Stimulated activated CD4-positive, alpha-beta T cell treated with anti-CD3 and anti-CD28 coated beads, Interleukin-2, amount 100 ng/mL, for 24 hours (primary cell): ENCODE results near the gene SORCS1.

ENCODE experiments used
- DNase-seq, 2 donors: peaks; one replicate each; pipeline ENCODE4 v3.0.0-alpha.2; 2020

SORCS1 gene

DNA sequence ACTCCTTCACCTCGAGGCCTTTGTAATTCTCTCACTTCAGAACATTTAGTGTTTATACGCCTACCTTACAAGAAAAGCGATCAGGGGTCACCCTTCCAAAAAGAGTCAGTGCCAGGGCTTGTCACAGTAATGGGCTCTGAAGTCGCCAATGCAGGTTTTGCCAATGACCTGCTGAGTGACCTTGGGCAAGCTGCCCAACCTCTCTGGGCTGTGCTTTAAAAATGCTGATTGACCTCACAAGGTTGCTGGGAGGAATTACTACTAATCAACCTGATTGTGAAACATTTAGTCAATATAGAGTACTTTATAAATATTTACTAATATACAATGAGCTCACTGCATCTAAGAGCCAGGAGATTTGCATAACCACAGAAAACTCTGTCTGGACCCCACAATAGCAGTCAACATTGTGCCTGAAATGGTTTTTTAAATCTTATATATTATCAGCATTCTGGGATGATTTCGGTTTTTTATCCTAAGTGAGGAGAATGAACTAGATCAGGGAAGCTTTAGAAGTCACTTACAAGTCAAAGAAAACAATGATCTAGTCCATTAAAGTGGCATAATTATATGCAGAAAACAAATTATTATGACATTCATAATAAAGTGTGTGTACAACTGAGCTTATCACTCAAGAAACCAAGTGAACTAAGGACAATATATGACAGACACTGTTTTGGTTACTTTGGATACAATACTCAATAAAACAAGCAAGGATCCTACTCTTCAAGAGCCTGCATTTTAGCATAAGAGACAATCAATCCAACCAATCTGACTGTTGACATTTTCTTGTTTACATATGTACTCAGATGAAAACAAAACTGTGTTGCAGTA, 290.5 kb downstream of the SORCS1 start:
- DNase-seq, result no peak

DNA sequence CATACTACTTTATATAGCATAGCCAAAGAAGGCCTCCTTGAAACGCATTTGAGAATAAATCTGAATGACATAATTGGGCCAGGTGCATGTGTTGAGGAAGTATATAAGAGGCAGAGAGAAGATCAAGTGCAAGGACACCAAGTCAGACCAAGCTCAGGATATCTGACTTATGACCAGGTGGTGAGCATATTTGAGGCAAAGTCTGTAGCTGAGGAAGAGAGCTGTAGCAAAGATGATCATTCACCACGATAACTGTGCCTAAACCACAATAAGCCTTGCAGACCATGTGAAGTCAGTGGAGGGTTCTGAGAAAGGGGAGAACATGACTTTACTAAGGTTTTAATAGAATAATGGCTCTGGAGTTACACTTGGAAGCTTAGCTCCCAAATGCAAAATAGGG, 292.3 kb downstream of the SORCS1 start:
- DNase-seq, result no peak

DNA sequence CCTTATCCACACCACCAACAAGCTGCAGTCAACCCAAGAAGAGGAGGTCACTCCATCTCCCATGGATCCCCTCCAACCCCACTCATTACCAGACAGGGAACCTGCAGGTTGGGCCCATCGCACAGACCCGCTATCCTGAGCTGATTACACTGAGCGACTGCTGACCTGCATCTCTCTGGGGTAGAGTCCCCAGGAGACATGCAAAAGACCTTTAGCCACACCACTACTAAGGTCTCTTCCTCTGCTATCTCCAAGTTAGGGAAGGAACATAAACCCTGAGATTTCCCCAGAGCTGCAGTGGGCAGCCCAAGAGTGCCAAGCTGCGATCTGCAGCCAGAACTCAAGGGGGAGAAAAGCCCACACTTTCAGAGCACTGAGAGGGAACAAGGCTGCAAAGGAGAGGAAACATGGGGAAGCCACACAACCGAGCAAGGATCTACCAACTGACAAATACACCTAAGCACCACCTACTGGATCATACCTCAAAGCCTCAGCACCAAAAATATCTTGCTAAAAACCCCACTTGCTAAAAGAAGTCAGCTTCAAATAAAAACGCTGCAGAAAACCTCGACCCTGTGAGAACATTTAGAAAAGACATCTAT, 298.2 kb downstream of the SORCS1 start:
- DNase-seq, result no peak

DNA sequence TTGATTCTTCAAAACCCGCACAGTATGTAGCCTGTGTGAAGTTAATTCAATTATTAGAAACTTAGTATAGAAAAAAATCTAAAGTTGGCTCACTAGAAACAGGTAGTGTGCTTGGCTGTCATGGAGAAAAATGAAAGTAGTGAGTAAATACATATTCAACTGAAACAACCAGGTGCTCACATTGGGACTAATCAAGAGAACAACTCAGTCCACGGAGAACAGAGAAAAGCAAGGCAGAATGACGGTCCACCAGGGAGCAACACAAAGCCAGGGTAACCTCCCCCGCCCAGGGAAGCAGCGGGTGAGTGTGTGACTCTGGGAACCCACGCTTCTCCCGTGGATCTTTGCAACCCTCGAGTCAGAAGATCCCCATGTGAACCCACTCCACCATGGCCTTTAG, 300.5 kb downstream of the SORCS1 start:
- no peak for DNase-seq

DNA sequence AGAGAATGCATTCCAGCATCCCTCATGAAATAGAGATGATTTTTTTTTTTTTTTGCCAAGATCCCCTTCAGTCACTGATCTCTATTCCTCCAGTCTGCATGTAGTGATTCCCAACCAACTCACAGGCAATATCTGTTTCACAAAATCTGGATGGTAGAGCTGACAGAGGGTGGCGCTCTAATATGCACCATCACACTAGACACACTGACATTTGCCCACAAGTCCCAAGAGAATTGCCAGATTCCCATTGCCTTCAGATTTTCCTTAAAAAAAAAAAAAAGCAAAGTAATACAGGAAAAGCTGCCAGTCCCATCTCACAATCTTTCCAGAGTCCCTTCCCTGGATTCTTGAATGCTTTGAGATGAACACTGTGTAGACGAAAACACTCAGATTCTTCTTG, 301.0 kb downstream of the SORCS1 start:
- DNase-seq, result no peak

DNA sequence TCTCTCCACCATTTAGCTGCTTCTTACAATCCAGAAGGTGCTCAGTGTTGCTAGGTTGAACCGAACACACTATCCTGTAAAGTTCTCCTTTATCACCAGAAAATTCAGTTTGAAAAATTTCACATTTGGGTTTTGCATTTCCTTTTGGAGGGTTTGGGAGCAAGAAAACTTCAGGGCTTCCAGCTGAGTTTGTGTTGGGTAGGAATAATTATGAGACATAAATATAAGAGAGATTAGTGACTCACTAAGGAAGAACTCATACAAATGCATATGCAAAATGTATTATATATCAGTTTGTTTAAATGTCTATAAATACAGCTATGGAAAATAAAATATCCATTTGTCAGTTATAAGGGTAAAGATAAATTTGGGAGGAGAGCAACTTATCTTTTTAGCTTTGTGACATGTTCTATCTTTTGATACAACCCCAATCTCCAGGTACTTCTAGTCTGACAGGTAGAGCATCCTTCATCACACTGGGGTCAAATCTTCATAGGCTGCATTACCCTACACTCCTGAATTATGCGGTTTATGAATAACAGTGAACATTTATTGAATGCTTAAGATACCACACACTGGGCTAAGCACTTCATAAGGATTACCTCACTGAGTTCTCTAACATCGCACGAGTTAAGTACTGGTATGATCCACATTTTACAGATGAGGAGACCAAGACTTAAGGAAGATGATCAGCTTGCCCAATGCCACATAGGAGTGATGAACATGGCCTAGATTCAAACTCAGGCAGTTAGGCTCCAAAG, 304.4 kb downstream of the SORCS1 start:
- no peak for DNase-seq

DNA sequence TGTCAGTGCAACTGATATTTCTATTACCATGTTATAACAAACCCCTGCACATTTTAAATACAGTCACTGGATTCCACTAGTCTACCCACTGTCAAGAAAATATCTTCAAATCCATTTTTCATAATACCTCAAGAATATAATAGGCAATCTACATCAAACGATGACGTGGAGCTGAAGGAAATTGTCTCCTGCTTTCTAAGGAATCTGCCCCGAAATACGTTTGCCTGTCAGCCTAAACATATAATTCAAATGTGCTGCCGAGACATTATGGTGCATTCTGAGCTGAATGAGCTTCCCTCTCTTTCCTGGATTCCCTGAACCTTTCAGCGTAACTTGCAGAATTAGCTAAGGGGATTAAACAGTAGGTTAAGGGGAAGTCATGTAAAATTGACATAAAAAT, 306.8 kb downstream of the SORCS1 start:
- DNase-seq, result no peak

DNA sequence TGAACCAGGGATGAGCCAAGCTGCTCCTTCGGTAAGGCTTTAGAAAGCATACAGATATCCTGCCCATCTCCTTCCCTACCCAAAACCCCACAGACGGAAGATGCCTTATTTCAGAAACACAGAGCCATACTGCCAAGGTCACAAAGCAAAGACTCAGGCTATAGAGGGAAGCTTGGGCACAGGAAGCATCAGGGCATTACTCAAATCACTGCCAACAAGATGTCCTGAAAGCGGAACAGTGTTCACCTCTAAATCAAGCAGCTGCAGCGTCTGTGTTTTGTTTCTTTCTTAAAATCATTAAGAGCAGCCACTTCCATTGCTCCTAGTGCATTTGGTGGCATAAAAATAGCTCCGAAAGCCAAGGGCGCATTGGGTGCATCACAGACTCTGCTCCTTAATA, 307.3 kb downstream of the SORCS1 start:
- no peak for DNase-seq

DNA sequence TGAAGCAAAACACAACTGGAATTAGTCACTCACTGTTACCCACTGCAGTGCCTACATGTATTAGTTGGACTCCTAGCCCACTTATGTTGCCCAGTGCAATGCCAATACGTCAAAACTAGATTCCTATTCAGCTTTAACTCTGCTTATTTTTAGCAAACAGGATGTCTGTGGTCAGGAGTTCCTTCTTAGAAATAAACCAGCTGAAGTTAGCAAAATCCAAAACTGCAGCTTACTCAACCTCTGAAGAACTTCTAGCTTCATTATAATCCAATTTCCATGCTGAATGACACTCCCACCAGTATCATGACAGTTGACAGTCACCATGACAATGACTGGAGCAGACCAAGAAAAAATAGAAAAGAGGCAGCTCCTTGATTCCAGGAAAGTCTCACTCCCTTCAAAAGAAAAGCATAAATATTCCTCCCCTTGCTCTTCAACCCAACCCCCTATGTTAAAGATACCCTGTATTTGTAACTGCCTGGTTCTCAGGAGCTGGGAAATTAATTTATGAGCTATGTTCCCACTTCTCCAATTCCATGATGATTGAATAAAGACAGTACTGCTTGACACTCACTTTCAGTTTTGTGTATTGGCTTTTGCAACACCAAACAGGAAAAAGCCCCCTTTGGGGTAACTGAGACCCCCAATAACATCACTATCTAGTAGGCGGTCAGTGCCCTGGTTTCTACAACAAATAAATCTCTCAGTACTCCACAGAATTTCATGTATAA, 327.4 kb downstream of the SORCS1 start:
- no peak for DNase-seq

DNA sequence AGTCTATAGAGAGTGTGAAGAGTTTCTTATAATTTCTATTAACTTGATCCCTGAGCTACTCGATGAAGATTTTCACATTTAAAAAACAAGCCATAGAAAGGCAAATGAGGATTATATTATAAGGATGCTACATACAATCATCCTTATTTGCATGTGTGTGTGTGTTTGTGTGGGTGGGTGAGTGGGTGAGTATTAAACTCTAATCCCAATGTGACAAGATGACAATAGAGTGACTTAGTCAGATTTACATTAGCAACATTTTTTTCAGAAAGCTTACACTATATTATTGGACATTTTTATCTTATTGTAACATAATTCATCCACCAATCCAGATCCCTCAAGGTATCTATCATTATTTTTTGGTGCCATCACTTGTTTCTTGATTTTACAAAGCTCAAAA, 331.7 kb downstream of the SORCS1 start:
- DNase-seq, result no peak

DNA sequence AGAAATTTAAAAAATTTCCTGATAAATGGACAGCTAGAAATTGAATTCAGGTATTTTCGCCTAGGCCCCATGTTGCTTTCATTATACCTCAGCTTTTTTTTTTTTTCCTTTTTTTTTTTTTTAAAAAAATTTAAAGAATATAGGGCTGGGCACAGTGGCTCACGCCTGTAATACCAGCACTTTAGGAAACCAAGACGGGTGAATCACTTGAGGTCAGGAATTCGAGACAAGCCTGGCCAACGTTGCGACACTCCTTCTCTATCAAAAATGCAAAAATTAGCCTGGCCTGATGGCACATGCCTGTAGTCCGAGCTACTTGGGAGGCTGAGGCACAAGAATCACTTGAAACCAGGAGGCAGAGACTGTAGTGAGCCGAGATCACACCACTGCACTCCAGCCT, 334.0 kb downstream of the SORCS1 start:
- DNase-seq, result no peak

DNA sequence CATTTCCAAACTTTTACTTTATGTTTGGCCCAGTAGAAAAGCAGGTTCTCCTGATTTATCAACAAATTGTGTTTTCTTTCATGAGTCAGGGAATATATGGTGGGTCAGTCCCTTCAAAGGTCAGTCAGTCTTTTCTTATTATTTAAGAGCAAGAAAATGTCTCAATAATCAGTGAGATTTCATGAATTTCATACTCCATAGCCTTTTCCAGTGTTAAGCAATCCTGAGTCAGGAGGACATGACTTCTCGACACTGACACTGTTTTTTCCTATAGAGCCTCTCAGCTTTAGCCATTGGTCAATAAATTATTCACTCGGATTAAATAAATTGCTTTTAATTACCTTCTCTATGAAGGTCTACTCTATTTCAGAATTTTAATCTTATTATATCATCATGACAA, 334.5 kb downstream of the SORCS1 start:
- no peak for DNase-seq

DNA sequence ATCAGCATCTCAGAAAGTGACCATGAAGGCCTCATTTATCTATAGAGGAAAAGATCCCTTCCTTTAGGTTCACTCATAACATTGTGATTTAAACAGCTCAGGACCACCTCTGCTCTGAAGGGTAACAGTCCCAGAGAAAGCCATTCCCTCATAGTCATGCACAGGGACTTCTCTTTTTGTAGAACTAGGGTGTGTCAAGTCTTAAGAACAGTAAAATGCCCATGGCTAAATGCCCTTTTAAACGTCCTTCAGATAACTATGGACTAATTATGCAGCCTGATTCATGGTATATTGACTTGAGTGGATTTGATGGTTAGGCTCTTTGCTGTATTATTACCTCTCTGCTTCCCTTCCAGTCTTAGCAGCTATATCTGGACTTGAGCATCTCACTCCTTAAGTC, 337.8 kb downstream of the SORCS1 start:
- DNase-seq, result no peak

DNA sequence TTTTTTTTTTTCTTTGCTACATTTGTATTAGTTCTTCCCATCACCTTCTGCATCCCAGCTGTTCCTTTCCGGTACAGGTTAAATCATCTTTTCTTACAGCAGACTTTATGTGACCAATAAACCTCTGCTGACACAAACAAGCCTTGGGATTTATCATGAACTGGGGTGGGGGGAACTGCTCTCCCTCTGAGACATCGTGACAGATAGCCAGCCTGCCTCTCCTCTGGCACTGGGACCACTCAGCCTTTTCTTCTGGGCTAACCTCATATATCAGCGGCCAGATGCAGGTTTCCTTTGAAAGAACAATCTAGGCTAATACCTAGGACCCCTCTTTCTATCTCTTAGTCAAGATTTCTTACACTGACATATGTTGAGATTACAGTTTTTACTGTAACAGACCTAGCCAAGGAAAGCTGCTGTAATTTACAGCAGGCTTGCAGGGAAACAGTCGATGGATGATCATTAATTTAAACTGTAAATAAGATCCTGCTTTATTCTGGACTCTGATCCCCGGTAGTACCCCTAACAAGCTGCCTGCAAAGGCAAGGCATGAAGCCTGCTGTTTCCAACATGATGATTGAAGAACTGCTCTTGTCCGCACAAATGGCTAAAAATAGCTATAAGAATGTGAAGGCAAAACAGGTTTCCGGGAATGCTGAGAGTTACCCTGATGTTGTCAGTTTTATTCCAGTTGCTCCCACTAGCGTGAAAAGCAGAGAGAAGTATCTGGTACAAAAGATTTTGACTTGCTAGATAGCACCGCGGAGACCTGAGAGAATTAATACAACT, 338.7 kb downstream of the SORCS1 start:
- DNase-seq, result no peak

DNA sequence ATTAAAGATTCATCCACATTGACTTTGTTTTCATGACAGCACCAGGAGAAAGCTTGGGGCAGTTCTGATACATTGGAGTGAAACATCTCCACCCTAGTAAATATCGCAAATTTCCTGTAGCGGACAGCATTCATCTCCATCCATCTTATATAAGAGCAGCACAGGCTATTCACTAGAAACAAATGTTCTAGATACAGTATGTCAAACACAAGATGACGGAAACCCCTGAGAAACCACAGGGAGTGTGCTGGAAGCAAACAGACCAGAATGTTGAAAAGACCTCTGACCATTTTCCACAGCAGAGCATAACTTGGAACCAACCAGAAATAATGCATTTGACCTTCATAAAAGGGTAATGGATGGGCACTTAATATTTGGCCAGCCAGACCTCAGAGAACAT, 343.9 kb downstream of the SORCS1 start:
- DNase-seq, result no peak

DNA sequence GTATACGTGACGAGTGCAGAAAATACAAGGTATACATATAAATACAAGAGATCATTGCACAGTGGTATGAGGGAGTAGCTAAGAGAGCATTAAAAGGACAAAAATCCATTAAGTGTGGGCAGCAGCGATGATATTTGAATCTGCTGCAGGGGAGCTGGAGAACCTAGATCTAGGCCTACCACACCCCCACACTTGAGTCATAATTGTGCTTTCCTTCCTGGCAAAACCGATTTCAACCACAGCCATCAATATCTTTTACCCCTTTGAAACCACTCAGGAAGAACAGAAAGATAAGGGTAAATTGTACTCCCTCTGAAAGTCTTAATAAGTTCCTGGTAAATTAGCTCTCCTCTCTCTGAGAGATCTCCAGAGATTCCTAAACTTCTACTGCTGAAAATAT, 345.0 kb downstream of the SORCS1 start:
- no peak for DNase-seq

DNA sequence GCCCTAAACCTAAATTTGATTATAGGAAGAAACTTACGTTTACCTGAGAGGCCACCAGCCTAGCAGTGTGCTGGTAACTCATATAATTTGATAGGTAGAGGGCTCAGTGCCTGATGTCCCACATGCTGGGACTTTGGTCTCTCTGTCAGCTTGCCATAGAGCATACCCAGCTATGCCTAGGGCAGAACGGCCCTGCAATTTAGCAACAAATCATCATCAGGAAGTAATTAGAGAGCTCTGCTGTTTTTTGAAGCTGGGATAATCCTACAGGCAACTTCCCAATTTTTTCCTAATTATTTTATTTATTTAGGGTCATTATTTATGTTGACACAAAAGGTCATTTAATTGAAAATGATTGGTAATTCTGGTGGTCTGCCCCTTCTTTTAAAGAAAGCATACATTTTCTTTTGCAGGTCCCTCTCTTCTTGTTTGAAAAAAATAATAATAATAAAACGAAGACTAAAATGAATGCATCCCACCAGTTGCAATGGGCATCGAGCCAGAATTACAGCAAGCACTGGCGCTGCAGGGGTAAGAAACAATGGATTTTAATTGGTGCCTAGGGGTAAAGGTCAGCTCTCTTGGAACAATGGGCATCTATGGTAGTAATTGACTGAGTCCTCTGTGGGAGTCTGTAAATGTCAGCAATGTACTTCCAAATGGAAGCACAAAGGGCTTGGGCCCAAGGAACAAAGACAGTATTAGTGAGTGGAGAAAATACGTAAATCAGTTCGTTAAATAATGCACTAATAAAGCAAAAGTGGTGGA, 348.0 kb downstream of the SORCS1 start:
- no peak for DNase-seq

DNA sequence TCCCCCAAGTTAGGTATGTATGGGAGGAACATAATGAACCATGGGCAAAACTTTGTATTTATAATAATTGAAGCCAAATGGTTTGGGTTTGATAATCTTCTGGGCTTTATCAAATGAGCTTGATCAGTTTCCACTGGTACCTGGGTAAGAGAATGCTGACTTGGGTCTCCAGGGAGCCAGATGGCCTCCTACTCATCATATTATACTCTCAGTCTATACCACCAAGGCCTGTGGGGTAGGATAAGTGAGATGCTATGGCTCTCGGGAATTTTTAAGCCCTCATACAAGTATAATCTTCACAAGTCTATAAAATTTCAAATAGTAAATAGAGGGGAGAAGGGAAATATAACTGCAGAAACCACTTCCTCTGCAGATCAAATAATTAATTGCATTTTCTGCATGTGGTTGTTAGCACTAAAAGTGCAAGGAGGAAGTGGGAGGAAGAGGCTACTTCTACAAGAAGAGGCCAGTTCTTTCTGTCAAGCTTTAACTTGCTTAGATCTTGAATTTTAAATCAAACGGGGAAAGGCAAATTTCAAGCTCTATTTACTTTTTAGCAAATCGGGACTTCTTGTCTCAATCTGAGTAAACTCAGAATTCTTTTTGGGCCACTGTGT, 349.0 kb downstream of the SORCS1 start:
- no peak for DNase-seq

DNA sequence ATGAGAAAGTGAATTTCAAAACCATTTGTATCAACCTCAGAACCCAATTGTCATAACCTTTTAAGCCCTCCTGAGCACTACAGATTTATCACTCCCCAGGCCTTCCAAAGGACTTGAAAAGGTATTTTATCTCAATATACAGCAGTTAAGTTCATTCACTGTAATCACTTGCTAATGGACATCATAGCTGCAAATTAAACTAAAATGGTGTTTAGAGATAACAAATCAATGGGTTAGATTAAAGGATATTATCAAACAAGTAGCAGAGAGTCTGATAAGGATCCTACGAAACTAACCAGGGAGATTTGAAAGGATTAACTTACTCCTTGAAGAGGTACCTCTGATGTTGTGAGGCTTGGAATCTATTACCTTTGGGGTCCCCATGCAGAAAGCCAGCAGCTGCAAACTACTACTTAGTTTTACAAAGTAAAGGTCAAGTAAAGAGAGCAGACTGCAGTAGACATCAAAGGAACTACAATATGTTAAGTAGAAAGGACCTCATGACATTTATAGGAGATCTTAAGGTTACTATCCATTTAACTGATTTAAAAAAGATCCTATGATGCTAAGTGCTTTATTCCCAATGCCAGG, 359.4 kb downstream of the SORCS1 start:
- DNase-seq, result no peak

DNA sequence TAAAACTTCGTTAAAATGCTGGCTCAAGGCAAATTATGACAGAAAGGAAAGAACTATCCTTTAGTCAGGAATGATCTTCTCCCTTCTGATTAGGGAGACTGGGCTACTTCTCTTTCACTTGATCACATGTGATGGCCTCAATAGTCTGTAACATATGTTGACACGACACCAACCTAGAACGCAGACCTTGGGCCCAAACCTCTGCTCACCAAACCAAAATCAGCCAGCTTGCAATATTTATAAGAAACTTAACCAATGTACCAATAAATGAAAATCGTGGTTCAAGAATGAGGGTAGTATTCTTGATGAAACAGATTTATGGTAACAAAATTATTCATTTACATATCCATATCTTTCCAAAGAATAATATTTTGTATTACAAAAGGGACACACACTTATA, 361.6 kb downstream of the SORCS1 start:
- DNase-seq, result no peak

DNA sequence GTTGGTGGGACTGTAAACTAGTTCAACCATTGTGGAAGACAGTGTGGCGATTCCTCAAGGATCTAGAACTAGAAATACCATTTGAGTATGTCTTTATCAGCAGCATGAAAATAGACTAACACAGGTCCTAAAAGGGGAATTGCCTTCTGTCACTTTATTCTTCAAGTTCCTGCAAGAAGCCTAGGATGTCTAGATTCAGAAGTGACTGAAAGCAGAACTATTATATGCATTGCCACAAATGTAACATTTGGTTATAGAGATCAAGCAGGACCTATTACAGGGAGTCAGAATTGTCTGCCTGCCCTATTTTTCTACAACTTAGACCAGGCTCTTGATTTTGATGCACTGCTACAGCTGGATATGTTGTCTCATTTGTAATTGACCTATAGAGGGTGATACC, 364.7 kb downstream of the SORCS1 start:
- DNase-seq, result no peak
